Endothelial cell of umbilical vein (primary cell): ENCODE measurements around the gene MYLK. TPM values are rescaled to one million over a fixed set of nuclear protein-coding genes. Genes with fewer than 3 reads are reported as not detected.

Source experiments
- BruUV-seq: library from RNA; stranded (reverse); fragments of 400-500 nt; replicated peaks from 2 replicates; lab custom pipeline; 2021; lab: Mats Ljungman, UMichigan
- CTCF ChIA-PET: fragments of 300-600, 350-600 bp; sonication (Branson Sonifier 250); formaldehyde crosslinking; loops from one replicate; lab custom pipeline; 2021; ENCODE audit warnings: antibody characterized with exemption, inconsistent platforms; lab: Charles Lee
- POLR2A ChIA-PET: fragments of 300-600, 350-600 bp; sonication (Branson Sonifier 250); formaldehyde crosslinking; loops from one replicate; lab custom pipeline; 2021; ENCODE audit warnings: antibody characterized with exemption, inconsistent platforms; lab: Charles Lee
- DNase-seq: peaks from one replicate; pipeline ENCODE4 v3.0.0-alpha.2; 2011; ENCODE audit warnings: low read depth, low spot score
- FAIRE-seq: peaks from 2 replicates; lab custom pipeline; 2011; peaks lifted over from hg19 to GRCh38; lab: Jason Lieb, UNC
- H2AFZ ChIP-seq: 2 replicates; pipeline ENCODE4 v1.6.0; 2012; ENCODE audit warnings: low read depth, low read length, control low read depth, inconsistent platforms
- H3K27ac ChIP-seq: 2 replicates; pipeline ENCODE4 v1.5.1; 2011; ENCODE audit warnings: low read depth, mild to moderate bottlenecking, control low read depth, low read length, moderate library complexity; ENCODE audit not compliant: insufficient read depth
- H3K27me3 ChIP-seq, 2 experiments: 2 replicates each; pipeline versions ENCODE4 v1.6.0 to v1.6.1; 2011; ENCODE audit warnings: low read length in 2 of 2, mixed read lengths in 1 of 2; ENCODE audit not compliant: control insufficient read depth in 2 of 2, insufficient read depth in 2 of 2
- H3K36me3 ChIP-seq, 2 experiments: 2 replicates in 1 of 2; 3 replicates in 1 of 2; pipeline ENCODE4 v1.5.1; 2011; ENCODE audit warnings: low read length in 2 of 2, mild to moderate bottlenecking in 1 of 2, moderate library complexity in 1 of 2; ENCODE audit not compliant: control insufficient read depth in 2 of 2, insufficient read depth in 2 of 2; ENCODE audit errors: extremely low read depth in 1 of 2
- H3K4me1 ChIP-seq: 3 replicates; pipeline ENCODE4 v1.5.1; 2011; ENCODE audit warnings: mild to moderate bottlenecking, low read length; ENCODE audit not compliant: control insufficient read depth, insufficient read depth; ENCODE audit errors: extremely low read depth
- H3K4me2 ChIP-seq: 2 replicates; pipeline ENCODE4 v1.6.1; 2011; ENCODE audit warnings: low read length, control low read depth, mixed read lengths; ENCODE audit not compliant: insufficient read depth
- H3K4me3 ChIP-seq, 3 experiments: fragments of 200-600 bp in 1 of 3; sonication (generic), shearing (Covaris generic) in 1 of 3; replicated peaks in 1 of 3; 2 replicates each; pipeline ENCODE4 v1.5.1; 2011 to 2016; ENCODE audit warnings: control low read depth in 3 of 3, low read length in 3 of 3, mild to moderate bottlenecking in 2 of 3, inconsistent platforms in 1 of 3, low read depth in 1 of 3, moderate library complexity in 1 of 3; ENCODE audit not compliant: insufficient read depth in 1 of 3
- H3K79me2 ChIP-seq: 2 replicates; pipeline ENCODE4 v1.6.0; 2012; ENCODE audit warnings: low read length, inconsistent platforms; ENCODE audit not compliant: control insufficient read depth, insufficient read depth
- H3K9ac ChIP-seq: replicated peaks from 2 replicates; pipeline ENCODE3; 2011; ENCODE audit warnings: low read length, control low read depth; ENCODE audit not compliant: insufficient read depth; ENCODE audit errors: extremely low read depth
- H3K9me1 ChIP-seq: replicated peaks from 3 replicates; pipeline ENCODE4 v1.6.0; 2011; ENCODE audit warnings: mild to moderate bottlenecking, low read length; ENCODE audit not compliant: control insufficient read depth, insufficient read depth; ENCODE audit errors: extremely low read depth
- H3K9me3 ChIP-seq: replicated peaks from 2 replicates; pipeline ENCODE4 v1.5.1; 2012; ENCODE audit warnings: low read length, inconsistent platforms; ENCODE audit not compliant: control insufficient read depth, insufficient read depth
- H4K20me1 ChIP-seq: replicated peaks from 2 replicates; pipeline ENCODE3; 2011; ENCODE audit warnings: mild to moderate bottlenecking, low read length; ENCODE audit not compliant: control insufficient read depth, insufficient read depth; ENCODE audit errors: extremely low read depth
- CTCF ChIP-seq, 2 donors: IDR thresholded peaks; 1 replicate in 1 of 2; 2 replicates in 1 of 2; pipeline ENCODE4 v1.5.1; 2011; ENCODE audit warnings: low read length in 2 of 2, mild to moderate bottlenecking in 2 of 2, moderate library complexity in 2 of 2, control low read depth in 1 of 2, inconsistent platforms in 1 of 2, low read depth in 1 of 2; ENCODE audit not compliant: insufficient read depth in 1 of 2; ENCODE audit errors: extremely low read depth in 1 of 2
- EZH2 ChIP-seq: IDR thresholded peaks from 2 replicates; pipeline ENCODE4 v1.6.1; 2012; ENCODE audit warnings: borderline replicate concordance, low read depth, mild to moderate bottlenecking, moderate library complexity, low read length, inconsistent platforms; ENCODE audit not compliant: severe bottlenecking
- FOS ChIP-seq: IDR thresholded peaks from 2 replicates; pipeline ENCODE4 v1.6.1; 2011; ENCODE audit warnings: mild to moderate bottlenecking, low read length, moderate library complexity, borderline replicate concordance; ENCODE audit not compliant: insufficient read depth
- GATA2 ChIP-seq: IDR thresholded peaks from 2 replicates; pipeline ENCODE4 v1.7.0; 2011; ENCODE audit warnings: low read depth, mild to moderate bottlenecking, moderate library complexity, mixed read lengths, low read length; ENCODE audit not compliant: insufficient read length, insufficient read depth
- JUN ChIP-seq: IDR thresholded peaks from 2 replicates; pipeline ENCODE4 v1.6.1; 2011; ENCODE audit warnings: borderline replicate concordance, low read depth; ENCODE audit not compliant: insufficient read length, insufficient read depth
- MAX ChIP-seq: IDR thresholded peaks from 2 replicates; pipeline ENCODE4 v1.6.1; 2011; ENCODE audit not compliant: insufficient read depth, insufficient read length
- MYC ChIP-seq: IDR thresholded peaks from one replicate; pipeline ENCODE4 v1.6.1; 2011; ENCODE audit warnings: mild to moderate bottlenecking, low read depth, low read length
- POLR2A ChIP-seq: IDR thresholded peaks from 2 replicates; pipeline ENCODE4 v1.6.1; 2012; ENCODE audit warnings: low read depth, mild to moderate bottlenecking, control low read depth, low read length
- POLR2AphosphoS5 ChIP-seq: IDR thresholded peaks from 2 replicates; pipeline ENCODE4 v1.6.1; 2012; ENCODE audit warnings: low read depth, mild to moderate bottlenecking, control low read depth, low read length, moderate library complexity; ENCODE audit not compliant: insufficient read depth
- dilution Hi-C: fragments of 300-500 bp; cut with MboI; formaldehyde crosslinking; loops from one replicate; pipeline ENCODE4 v1.15.0; 2019; ENCODE audit warnings: low sequenced_read_pairs; ENCODE audit not compliant: extremely low pct_ligation_motif_present
- intact Hi-C: fragments of 100-400 bp; cut with micrococcal nuclease; formaldehyde crosslinking; loops from one replicate; pipeline ENCODE4 v1.10.0; 2022
- polyA plus RNA-seq, 4 experiments: library from polyadenylated mRNA; depleted of rRNA in 3 of 4; stranded (reverse) in 3 of 4; unstranded in 1 of 4; fragments of >200 nt; gene quantifications; 2 replicates each; pipeline versions ENCODE4 v1.2.1 to v1.2.3, GENCODE V29; 2011 to 2012; ENCODE audit warnings: missing spikeins in 1 of 4
- total RNA-seq: library from RNA; stranded (reverse); gene quantifications from 2 replicates; pipeline ENCODE4 v1.2.3, GENCODE V29; 2021

Gene MYLK
- total and polyA plus RNA-seq, 2 donors (not counting 3 experiments of a cell fraction or from before 2014, with no cell fraction given) = 10.0 to 22.2 TPM

DNA sequence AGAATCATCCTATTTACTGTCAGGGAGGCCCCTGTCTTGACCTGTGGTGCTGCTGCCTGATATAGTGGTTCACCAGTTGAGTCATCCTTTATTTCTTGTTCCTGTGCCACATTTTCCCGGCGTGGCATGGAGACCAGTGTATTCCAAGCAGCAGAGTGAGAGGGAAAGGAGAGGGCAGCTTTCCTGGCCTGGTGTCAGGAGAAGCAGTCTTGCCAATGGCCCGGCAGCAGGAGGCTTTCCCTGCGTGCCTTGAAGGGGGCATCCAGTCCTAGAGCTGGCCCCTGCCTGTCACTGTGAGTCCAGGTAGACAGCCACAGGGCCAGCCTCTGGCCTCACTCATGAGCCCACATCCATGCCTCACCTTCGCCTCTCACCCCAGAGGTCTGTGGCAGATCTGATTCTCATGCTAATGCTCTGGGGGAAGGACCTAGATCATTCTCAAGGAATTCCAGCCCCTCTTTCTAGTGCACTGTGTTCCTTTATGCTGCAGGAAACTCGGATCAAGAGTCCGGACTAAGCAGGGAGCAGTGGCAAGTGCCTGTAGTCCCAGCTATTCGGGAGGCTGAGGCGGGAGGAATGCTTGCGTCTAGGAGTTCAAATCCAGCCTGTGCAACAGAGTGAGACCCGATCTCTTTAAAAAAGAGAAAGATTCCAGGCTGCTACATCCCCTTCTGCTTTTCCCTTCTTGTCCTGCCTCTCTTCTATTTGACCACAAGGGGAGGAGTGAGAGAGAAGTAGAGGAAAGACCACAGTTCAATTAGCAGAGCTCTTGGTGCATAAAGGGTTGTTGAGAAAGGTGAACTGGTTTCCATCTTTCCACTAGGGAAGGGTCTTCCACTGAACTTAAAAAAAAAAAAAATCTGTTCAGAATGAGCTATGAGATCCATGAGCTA is 232.4 kb downstream of the MYLK start:
- Histone ChIP-seq H3K27me3 (no peaks in the 10 kb centered on the region), H3K9ac (no peak overlapping the region), H4K20me1 (no peaks in the 10 kb centered on the region), H3K4me2 (no peak overlapping the region), H3K27ac (no peak overlapping the region), H3K9me3 (no peaks in the 10 kb centered on the region), H3K79me2 (no peaks in the 10 kb centered on the region), H3K9me1 (no peaks in the 10 kb centered on the region), H3K4me3 (no peak overlapping the region), H3K36me3 (no peaks in the 10 kb centered on the region), H3K4me1 (peaks cover 12% of the 10 kb centered on the region), H2AFZ (no peak overlapping the region)
- dilution Hi-C loops = no loop called here
- TF ChIP-seq GATA2 (no peak), MYC (no peak), POLR2A (no peak), MAX (no peak), FOS (no peak), CTCF (IDR thresholded peaks at IDR 0.05; ENCODE audit: extremely low read depth in 1 of 2, insufficient read depth in 1 of 2, low read depth in 1 of 2, low read length in 2 of 2) (no peak), POLR2AphosphoS5 (no peak), EZH2 (no peak), JUN (no peak)
- no peak for FAIRE-seq
- no peak for DNase-seq
- intact Hi-C loops = loop anchor here (1.0 to 10.0 kb wide), 4 partner anchors 51 to 233 kb away; partner anchors contain the start of gene MYLK
- CTCF ChIA-PET = interaction anchor here (0.9 to 9.1 kb wide), 25 partner anchors 9 to 230 kb away, joined by 3 to 299 read pairs (median 6); no protein-coding TSS in a partner anchor
- POLR2A ChIA-PET = no interaction called here
- BruUV-seq = no TSS peak
